AG09319 (cell line): ENCODE results near the gene UNC5A.

Source experiments
- DNase-seq: peaks from one replicate; pipeline ENCODE4 v3.0.0-alpha.2; 2010; ENCODE audit warnings: low read depth; ENCODE audit errors: extremely low read depth
- CTCF ChIP-seq: IDR thresholded peaks from 2 replicates; pipeline ENCODE4 v1.5.1; 2011; ENCODE audit warnings: low read depth, mild to moderate bottlenecking, inconsistent platforms, low read length, moderate library complexity

The UNC5A gene

GRCh38 chr5:176884571-176884890, 74.2 kb downstream of the UNC5A start:
- no peak for DNase-seq
- TF ChIP-seq CTCF, result no peak

GRCh38 chr5:176886336-176887251, 76.2 kb downstream of the UNC5A start:
- no peak for TF ChIP-seq CTCF
- no peak for DNase-seq

- no peak for DNase-seq
- TF ChIP-seq CTCF, result no peak
Observed at GRCh38 chr5:176887252-176887849, 77.0 kb downstream of the UNC5A start.

GRCh38 chr5:176888016-176888864, 77.9 kb downstream of the UNC5A start:
- TF ChIP-seq CTCF, result no peak
- DNase-seq, result no peak

- TF ChIP-seq CTCF, result no peak
- DNase-seq, result no peak
Observed at GRCh38 chr5:176888865-176889165, 78.5 kb downstream of the UNC5A start.

GRCh38 chr5:176889321-176890280, 79.2 kb downstream of the UNC5A start:
- no peak for TF ChIP-seq CTCF
- no peak for DNase-seq
